GM23338 (cell line): ENCODE measurements around the gene RHCG. TPM values are rescaled to one million over a fixed set of nuclear protein-coding genes. Genes with fewer than 3 reads are reported as not detected.

Experiments
- ATAC-seq: fragments of 200-7000 bp; cut with Tn5 transposase; 3 replicates; pipeline ENCODE4 v1.9.1; 2020
- DNase-seq: peaks from one replicate; pipeline ENCODE4 v3.0.0-alpha.2; 2015; ENCODE audit warnings: low spot score
- H2AFZ ChIP-seq: fragments of 200-600 bp; sonication (generic); 2 replicates; pipeline ENCODE4 v1.8.0; 2016; ENCODE audit warnings: antibody characterized with exemption, mild to moderate bottlenecking, moderate library complexity
- H3F3A ChIP-seq: fragments of 200-600 bp; sonication (generic); replicated peaks from 2 replicates; pipeline ENCODE4 v1.8.0; 2017; ENCODE audit warnings: antibody characterized with exemption, mixed run types, low read depth
- H3K27ac ChIP-seq: fragments of 200-600 bp; sonication (generic); 2 replicates; pipeline ENCODE4 v1.6.1; 2016; ENCODE audit warnings: low read depth
- H3K27me3 ChIP-seq: fragments of 200-600 bp; sonication (generic); 2 replicates; pipeline ENCODE4 v1.8.0; 2016; ENCODE audit warnings: mild to moderate bottlenecking, mixed run types, moderate library complexity; ENCODE audit not compliant: insufficient read depth
- H3K36me3 ChIP-seq: fragments of 200-600 bp; sonication (generic); 2 replicates; pipeline ENCODE4 v1.8.0; 2016; ENCODE audit warnings: mild to moderate bottlenecking; ENCODE audit not compliant: insufficient read depth
- H3K4me1 ChIP-seq: fragments of 200-600 bp; sonication (generic); 2 replicates; pipeline ENCODE4 v1.8.0; 2016; ENCODE audit warnings: mild to moderate bottlenecking, moderate library complexity; ENCODE audit not compliant: insufficient read depth
- H3K4me2 ChIP-seq: fragments of 200-600 bp; sonication (generic); 2 replicates; pipeline ENCODE4 v1.7.1; 2017; ENCODE audit warnings: mixed run types
- H3K4me3 ChIP-seq: fragments of 200-600 bp; sonication (generic); 2 replicates; pipeline ENCODE4 v1.6.1; 2016; ENCODE audit warnings: mixed run types
- H3K79me2 ChIP-seq: fragments of 200-600 bp; sonication (generic); replicated peaks from 2 replicates; pipeline ENCODE4 v1.8.0; 2017; ENCODE audit warnings: mild to moderate bottlenecking; ENCODE audit not compliant: insufficient read depth
- H3K9me2 ChIP-seq: fragments of 200-600 bp; sonication (generic); 2 replicates; pipeline ENCODE4 v1.8.0; 2017; ENCODE audit not compliant: insufficient read depth
- H4K20me1 ChIP-seq: fragments of 200-600 bp; sonication (generic); replicated peaks from 2 replicates; pipeline ENCODE4 v1.8.0; 2017; ENCODE audit warnings: mild to moderate bottlenecking; ENCODE audit not compliant: insufficient read depth
- H3K27ac Mint-ChIP-seq: 2 replicates; pipeline ENCODE4 v1.8.0; 2020; ENCODE audit warnings: inconsistent platforms, mild to moderate bottlenecking, moderate library complexity, mixed read lengths
- H3K27me3 Mint-ChIP-seq: 3 replicates; pipeline ENCODE4 v1.8.0; 2022; ENCODE audit warnings: low read depth, mild to moderate bottlenecking, moderate library complexity, mixed read lengths, inconsistent platforms; ENCODE audit not compliant: insufficient read depth, poor library complexity
- H3K36me3 Mint-ChIP-seq: 3 replicates; pipeline ENCODE4 v1.8.0; 2021; ENCODE audit warnings: low read depth, mild to moderate bottlenecking, inconsistent platforms, moderate library complexity, mixed read lengths
- H3K4me1 Mint-ChIP-seq: 3 replicates; pipeline ENCODE4 v1.8.0; 2020; ENCODE audit warnings: mild to moderate bottlenecking, inconsistent platforms, mixed read lengths
- H3K4me3 Mint-ChIP-seq: 3 replicates; pipeline ENCODE4 v1.8.0; 2021; ENCODE audit warnings: moderate library complexity, mild to moderate bottlenecking, inconsistent platforms, mixed read lengths
- H3K9me3 Mint-ChIP-seq: 3 replicates; pipeline ENCODE4 v1.8.0; 2020; ENCODE audit warnings: moderate library complexity, mild to moderate bottlenecking, inconsistent platforms, mixed read lengths
- CTCF ChIP-seq, 2 experiments: fragments of 200-600 bp in 1 of 2; sonication (generic) in 1 of 2; conservative IDR thresholded peaks; 2 replicates each; pipeline versions ENCODE4 v1.5.1 to v1.6.1; 2016 to 2017; ENCODE audit warnings: antibody characterized with exemption in 2 of 2, low read depth in 2 of 2, mild to moderate bottlenecking in 2 of 2, moderate library complexity in 1 of 2
- EZH2phosphoT487 ChIP-seq: fragments of 200-600 bp; sonication (generic); IDR thresholded peaks from one replicate; pipeline ENCODE4 v1.8.1; 2018; ENCODE audit warnings: antibody characterized with exemption; ENCODE audit not compliant: unreplicated experiment
- POLR2AphosphoS5 ChIP-seq: IDR thresholded peaks from 2 replicates; pipeline ENCODE4 v1.6.1; 2016; ENCODE audit warnings: antibody characterized with exemption, low read depth
- polyA plus RNA-seq: library from polyadenylated mRNA; unstranded; fragments of >200 nt; fragmentation: Nextera tagmentation; extraction: Ambion mirVana; gene quantifications from 2 replicates; pipeline ENCODE4 v1.2.1, GENCODE V29; 2016
- total RNA-seq: library from RNA; depleted of rRNA; stranded (reverse); fragments of >200 nt; shearing (Covaris generic); gene quantifications from 2 replicates; pipeline ENCODE4 v1.2.3, GENCODE V29; 2014
- TF ChIP-seq, protein P1 (sequence below): fragments of 250-450 bp; sonication (Bioruptor Pico); IDR thresholded peaks from 2 replicates; pipeline ENCODE4 v1.5.0; 2020; ENCODE audit warnings: mild to moderate bottlenecking, moderate library complexity
- TF ChIP-seq, protein P2 (sequence below): IDR thresholded peaks from one replicate; pipeline ENCODE4 v1.6.1; 2018; ENCODE audit warnings: antibody characterized with exemption; ENCODE audit not compliant: unreplicated experiment

Gene RHCG
- total and polyA plus RNA-seq, 2 experiments from 2014 or later = 0.21 to 0.63 TPM

GRCh38 chr15:89433686-89434085 is 62.7 kb downstream of the RHCG start (continued):
- TF ChIP-seq, protein P1, sequence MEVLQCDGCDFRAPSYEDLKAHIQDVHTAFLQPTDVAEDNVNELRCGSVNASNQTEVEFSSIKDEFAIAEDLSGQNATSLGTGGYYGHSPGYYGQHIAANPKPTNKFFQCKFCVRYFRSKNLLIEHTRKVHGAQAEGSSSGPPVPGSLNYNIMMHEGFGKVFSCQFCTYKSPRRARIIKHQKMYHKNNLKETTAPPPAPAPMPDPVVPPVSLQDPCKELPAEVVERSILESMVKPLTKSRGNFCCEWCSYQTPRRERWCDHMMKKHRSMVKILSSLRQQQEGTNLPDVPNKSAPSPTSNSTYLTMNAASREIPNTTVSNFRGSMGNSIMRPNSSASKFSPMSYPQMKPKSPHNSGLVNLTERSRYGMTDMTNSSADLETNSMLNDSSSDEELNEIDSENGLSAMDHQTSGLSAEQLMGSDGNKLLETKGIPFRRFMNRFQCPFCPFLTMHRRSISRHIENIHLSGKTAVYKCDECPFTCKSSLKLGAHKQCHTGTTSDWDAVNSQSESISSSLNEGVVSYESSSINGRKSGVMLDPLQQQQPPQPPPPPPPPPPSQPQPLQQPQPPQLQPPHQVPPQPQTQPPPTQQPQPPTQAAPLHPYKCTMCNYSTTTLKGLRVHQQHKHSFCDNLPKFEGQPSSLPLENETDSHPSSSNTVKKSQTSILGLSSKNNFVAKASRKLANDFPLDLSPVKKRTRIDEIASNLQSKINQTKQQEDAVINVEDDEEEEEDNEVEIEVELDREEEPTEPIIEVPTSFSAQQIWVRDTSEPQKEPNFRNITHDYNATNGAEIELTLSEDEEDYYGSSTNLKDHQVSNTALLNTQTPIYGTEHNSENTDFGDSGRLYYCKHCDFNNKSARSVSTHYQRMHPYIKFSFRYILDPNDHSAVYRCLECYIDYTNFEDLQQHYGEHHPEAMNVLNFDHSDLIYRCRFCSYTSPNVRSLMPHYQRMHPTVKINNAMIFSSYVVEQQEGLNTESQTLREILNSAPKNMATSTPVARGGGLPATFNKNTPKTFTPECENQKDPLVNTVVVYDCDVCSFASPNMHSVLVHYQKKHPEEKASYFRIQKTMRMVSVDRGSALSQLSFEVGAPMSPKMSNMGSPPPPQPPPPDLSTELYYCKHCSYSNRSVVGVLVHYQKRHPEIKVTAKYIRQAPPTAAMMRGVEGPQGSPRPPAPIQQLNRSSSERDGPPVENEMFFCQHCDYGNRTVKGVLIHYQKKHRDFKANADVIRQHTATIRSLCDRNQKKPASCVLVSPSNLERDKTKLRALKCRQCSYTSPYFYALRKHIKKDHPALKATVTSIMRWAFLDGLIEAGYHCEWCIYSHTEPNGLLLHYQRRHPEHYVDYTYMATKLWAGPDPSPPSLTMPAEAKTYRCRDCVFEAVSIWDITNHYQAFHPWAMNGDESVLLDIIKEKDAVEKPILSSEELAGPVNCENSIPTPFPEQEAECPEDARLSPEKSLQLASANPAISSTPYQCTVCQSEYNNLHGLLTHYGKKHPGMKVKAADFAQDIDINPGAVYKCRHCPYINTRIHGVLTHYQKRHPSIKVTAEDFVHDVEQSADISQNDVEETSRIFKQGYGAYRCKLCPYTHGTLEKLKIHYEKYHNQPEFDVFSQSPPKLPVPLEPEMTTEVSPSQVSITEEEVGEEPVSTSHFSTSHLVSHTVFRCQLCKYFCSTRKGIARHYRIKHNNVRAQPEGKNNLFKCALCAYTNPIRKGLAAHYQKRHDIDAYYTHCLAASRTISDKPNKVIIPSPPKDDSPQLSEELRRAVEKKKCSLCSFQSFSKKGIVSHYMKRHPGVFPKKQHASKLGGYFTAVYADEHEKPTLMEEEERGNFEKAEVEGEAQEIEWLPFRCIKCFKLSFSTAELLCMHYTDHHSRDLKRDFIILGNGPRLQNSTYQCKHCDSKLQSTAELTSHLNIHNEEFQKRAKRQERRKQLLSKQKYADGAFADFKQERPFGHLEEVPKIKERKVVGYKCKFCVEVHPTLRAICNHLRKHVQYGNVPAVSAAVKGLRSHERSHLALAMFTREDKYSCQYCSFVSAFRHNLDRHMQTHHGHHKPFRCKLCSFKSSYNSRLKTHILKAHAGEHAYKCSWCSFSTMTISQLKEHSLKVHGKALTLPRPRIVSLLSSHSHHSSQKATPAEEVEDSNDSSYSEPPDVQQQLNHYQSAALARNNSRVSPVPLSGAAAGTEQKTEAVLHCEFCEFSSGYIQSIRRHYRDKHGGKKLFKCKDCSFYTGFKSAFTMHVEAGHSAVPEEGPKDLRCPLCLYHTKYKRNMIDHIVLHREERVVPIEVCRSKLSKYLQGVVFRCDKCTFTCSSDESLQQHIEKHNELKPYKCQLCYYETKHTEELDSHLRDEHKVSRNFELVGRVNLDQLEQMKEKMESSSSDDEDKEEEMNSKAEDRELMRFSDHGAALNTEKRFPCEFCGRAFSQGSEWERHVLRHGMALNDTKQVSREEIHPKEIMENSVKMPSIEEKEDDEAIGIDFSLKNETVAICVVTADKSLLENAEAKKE (CRISPR knock-in tag) = no peak
- TF ChIP-seq EZH2phosphoT487 = no peak
- TF ChIP-seq, protein P2, sequence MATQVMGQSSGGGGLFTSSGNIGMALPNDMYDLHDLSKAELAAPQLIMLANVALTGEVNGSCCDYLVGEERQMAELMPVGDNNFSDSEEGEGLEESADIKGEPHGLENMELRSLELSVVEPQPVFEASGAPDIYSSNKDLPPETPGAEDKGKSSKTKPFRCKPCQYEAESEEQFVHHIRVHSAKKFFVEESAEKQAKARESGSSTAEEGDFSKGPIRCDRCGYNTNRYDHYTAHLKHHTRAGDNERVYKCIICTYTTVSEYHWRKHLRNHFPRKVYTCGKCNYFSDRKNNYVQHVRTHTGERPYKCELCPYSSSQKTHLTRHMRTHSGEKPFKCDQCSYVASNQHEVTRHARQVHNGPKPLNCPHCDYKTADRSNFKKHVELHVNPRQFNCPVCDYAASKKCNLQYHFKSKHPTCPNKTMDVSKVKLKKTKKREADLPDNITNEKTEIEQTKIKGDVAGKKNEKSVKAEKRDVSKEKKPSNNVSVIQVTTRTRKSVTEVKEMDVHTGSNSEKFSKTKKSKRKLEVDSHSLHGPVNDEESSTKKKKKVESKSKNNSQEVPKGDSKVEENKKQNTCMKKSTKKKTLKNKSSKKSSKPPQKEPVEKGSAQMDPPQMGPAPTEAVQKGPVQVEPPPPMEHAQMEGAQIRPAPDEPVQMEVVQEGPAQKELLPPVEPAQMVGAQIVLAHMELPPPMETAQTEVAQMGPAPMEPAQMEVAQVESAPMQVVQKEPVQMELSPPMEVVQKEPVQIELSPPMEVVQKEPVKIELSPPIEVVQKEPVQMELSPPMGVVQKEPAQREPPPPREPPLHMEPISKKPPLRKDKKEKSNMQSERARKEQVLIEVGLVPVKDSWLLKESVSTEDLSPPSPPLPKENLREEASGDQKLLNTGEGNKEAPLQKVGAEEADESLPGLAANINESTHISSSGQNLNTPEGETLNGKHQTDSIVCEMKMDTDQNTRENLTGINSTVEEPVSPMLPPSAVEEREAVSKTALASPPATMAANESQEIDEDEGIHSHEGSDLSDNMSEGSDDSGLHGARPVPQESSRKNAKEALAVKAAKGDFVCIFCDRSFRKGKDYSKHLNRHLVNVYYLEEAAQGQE = no peak

GRCh38 chr15:89430530-89431341 is 65.6 kb downstream of the RHCG start:
- Mint-ChIP-seq H3K9me3 (no peaks in the 10 kb centered on the region; the same call in 2 of the 3 replicates), H3K36me3 (no peaks in the 10 kb centered on the region), H3K4me3 (peak overlapping the region; percentile 71), H3K27ac (no peak overlapping the region), H3K27me3 (peaks cover 34% of the 10 kb centered on the region), H3K4me1 (peaks cover 14% of the 10 kb centered on the region; the same call in 2 of the 3 replicates)
- DNase-seq = peak; percentile 89
- no peaks in the 10 kb centered on the region; the same call in 1 of the 2 replicates for H3K9me2 ChIP-seq
- H3K79me2 ChIP-seq = no peaks in the 10 kb centered on the region
- H3F3A ChIP-seq = no peaks in the 10 kb centered on the region
- peak; percentile 92 for ATAC-seq
- TF ChIP-seq, protein P2 = peak; percentile 31
- TF ChIP-seq CTCF (conservative IDR thresholded peaks at IDR 0.05; ENCODE audit: low read depth in 2 of 2) (peak; percentile 85 to 99), POLR2AphosphoS5 (no peak)
- H4K20me1 ChIP-seq = no peaks in the 10 kb centered on the region
- H3K4me3 ChIP-seq = peak overlapping the region; percentile 59
- peak overlapping the region; percentile 92 for H2AFZ ChIP-seq
- H3K27me3 ChIP-seq = peaks cover 52% of the 10 kb centered on the region
- H3K4me2 ChIP-seq = peak overlapping the region; percentile 92
- H3K27ac ChIP-seq = no peak overlapping the region
- H3K4me1 ChIP-seq = peaks cover 4% of the 10 kb centered on the region; the same call in 1 of the 2 replicates
- no peaks in the 10 kb centered on the region for H3K36me3 ChIP-seq
